HG02884 (cell line): ENCODE data around the gene DIP2A.
"Not testable (repeated sequence)": the region's sequence is repeated elsewhere in the genome, so short reads cannot be mapped to it uniquely, and the experiment has no call there.

ENCODE experiments used
- ATAC-seq: cut with Tn5 transposase; IDR thresholded peaks from one replicate; pipeline ENCODE4 v1.9.1; 2021; ENCODE audit warnings: mild to moderate bottlenecking, moderate library complexity; ENCODE audit not compliant: unreplicated experiment

The DIP2A gene

DNA sequence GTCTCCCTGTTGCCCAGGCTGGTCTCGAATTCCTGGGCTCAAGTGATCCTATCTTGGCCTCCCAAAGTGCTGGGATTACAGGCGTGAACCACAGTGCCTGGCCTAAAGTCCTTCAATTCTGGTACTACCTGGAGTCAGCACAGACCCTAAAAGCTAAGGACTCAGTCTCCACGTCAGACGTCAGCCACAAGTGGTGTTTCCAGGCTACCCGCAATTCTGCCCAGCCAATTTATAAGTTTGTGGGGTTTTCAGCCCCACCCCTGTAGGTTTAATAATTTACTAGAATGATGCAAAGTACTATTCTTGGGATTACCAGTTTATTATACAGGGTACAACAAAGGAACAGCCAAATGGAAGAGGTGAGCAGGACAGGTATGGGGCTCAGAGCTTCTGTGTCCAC is 10.6 kb upstream of the DIP2A start:
- ATAC-seq, result no peak

DNA sequence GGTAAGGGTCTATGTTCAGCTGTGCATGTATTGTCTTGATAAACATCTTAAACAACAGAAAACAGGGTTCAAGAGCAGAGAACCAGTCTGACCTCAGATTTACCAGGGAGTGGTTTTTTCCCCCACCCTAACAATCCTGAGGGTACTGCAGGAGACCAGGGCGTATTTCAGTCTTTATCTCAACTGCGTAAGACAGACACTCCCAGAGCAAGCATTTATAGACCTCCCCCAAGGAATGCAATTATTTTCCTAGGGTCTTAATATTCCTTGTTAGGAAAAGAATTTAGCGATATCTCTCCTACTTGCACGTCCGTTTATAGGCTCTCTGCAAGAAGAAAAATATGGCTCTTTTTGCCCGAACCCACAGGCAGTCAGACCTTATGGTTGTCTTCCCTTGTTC is 9.8 kb upstream of the DIP2A start:
- not testable (repeated sequence) for ATAC-seq

DNA sequence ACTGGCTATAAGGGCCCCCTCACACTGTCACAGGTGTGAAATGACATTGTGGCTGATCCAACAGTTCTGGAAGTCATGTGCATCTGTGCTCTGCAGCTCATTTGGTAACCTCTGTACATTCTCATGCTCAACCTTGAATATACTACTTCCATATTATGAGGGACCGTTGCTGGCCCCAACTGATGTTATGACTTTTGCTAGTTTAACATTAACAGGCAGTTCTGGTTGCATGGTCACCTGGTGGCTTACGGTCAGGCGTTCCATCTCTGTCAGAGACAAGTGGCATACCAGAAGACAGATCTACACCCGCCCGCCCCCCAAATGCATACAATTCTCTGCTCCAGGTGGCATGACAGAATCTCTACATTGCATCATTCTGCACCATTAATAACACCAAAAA is 6.0 kb upstream of the DIP2A start:
- no peak for ATAC-seq

DNA sequence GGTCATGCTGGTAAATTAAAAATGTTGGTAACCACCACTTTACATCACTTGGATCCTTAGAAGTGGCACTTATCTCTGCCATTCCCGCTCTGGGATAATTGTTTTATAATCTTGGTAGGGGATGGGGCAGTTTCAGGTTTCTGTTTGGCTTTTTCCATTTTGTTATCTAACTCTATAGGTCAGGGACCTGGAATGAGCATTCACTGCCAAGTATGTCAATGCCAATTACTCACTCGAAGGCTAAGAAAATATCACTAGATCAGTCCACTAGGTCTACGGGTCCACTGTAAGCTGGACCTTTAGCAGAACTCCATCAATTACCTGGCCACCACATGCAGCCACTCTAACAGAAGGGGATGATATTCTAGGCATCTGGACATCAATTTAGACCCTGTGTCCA is 4.5 kb upstream of the DIP2A start:
- ATAC-seq, result no peak

DNA sequence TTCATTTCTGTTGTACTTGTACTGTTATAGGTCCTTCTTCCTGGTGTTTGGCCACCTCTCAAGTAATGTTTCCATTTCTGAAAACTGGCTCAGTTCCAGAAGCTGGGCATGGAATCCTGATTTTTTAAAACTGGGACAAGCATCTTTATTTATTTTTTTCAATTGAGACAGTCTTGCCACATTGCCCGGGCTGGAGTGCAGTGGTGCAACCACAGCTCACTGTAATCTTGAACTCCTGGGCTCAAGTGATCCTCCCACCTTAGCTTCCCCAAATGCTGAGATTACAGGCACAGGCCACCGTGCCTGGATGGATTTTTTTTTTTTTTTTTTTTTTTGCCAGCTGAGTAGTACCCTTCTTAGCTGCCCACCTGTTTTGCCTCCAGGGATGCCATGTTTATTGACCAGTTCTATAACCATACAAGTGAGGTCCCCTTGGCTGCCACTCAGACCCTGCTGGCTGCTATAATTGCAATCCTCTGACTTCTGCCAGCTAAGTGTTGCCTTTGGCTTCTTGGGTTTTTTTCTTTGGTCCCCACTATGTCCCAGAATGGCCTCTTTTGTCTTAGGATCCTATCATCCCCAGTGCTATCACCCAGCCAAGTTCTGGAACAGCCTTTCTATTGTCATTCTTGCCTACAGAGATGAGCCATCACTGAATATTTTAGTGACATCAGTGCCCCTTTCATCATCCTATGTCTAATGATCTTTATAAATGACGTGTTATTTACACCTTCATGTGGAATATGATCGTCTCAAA is 3.9 kb upstream of the DIP2A start:
- ATAC-seq, result no peak

DNA sequence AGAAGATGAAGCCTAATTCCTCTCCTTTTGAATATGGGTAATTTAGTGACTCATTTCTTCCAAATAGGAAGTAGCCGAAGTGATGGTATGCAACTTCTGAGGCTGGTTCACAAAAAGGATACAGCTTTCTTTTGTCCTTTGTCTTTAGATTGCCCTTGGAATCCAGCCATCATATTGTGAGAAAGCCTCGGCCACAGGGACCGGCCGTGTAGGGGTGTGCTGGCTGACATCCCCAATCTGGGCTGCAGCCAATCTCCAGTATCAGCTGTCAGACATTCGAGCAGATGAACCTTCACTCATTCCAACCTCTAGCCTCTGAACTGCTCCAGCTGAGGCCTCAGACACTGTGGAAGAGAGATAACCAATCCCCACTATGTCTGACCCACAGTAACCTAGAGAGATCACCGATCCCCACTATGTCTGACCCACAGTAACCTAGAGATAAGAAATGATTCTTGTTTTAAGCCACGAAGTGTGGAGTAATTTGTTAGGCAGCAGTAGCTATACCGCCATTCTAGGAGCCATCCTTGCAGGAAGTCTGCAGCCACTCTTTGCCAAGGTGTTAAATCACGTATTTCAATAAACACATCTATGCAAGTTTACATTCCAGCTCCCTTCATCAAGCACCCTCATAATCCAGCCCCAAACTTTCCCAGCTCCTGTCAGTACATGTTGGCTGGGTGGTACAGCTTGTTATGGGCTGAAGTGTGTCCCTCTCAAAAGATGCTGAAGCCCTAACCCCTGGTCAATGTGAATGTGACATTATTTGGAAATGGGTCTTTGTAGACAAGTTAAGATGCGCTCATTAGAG is 2.9 kb upstream of the DIP2A start:
- ATAC-seq, result no peak

DNA sequence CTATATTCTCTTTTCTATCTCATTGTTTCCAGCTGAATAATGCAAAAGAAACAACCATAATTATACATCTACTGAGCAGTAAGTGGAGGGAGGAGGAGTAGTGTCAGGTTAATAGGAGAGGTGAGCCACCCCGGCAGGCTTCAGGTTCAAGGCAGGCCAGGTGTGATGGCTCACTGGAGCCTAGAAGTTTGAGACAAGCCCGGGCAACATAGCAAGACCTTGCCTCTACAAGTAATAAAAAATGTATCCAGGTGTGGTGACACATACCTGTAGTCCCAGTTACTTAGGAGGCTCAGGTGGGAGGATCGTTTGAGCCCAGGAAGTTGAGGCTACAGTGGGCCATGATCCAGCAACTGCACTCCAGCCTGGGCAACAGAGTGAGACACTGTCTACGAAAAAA is 1.9 kb upstream of the DIP2A start:
- no peak for ATAC-seq

DNA sequence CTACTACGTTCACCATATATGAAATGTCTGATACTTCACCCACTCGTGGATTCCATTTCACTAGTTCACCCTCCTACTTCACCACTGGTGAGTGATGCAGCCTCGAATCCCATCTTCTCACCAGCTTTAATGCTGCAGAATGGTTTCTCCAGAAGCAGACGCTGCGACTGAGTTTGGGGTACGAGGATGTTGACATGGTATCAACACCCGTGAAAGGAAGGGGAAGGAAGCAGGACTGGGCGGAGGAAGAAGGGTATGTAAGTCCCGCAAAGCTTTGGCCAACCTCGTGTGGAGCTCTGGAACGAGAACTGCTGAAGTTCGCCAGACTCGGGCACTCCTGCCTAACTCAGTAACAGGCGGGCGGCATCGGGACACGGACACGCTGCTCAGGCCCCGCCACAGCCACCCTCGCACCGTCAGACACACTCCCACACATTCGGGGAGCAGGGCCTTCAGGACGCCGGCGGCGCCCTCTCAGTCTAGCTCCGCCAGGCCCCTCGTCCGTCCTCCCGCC is 833 bp upstream of the DIP2A start:
- peak; percentile 13 for ATAC-seq

DNA sequence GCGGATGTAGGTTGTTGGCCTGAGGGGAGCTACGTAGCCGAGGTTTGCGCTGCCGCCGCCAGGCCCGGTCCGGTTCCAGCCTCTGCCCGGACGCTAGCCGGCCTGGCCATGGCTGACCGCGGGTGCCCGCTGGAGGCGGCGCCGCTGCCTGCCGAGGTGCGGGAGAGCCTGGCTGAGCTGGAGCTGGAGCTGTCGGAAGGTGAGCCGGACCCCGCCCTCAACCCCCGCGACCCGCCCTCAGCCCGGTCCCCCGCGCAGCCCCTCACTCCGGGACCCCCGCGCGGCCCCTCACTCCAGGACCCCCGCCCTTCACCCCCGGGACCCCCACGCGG is 299 bp downstream of the DIP2A start:
- no peak for ATAC-seq

DNA sequence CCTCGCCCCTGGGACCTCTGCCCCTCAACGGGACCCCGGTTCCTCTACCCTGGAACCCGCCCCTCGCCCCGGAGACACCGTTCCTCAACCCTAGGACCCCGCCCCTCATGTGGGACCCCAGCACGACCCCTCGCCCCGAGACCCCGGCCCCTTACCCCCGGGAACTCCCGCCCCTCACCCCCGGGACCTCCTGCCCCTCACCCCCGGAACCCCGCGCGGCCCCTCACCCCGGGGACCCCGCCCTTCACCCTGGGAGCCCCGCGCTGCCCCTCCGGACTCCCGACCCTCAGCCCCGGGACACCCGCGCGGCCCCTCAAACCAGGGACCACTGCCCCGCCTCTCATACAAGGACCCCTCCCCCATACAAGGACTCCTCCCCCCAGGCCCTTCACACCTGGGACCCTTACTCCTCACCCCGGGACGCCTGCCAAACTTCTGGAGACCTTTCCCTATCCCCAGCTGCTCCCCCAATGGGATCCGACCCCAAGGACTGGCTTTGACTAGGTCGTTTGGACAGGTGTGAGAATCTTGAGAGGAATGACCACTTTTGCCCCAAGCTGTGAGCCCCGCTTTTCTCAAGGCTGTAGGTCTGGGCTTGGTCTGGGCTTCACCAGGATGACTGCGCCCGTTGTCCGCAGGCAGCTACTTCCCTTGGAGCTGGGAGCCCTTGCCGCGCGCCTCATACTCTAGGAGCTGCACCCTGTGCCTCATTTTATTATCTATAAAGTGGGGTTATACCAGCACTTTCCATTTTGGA is 843 bp downstream of the DIP2A start:
- no peak for ATAC-seq

DNA sequence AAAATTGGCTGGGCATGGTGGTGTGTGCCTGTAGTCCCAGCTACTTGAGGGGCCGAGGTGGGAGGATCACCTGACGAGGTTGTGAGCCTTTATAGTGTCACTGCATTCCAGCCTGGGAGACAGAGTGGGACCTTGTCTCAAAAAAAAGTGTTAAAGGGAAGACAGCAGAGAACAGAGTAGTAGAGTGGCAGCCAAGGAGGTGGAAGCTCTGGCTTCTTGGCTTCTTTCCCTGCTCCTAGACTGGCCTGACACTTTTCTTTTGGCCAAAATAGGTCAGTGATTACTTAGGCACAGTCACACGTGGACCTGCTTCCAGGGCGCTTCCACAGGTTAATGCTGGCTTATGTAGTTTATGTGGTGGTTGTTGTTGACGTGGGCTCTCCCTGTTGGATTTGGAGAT is 3.2 kb downstream of the DIP2A start:
- no peak for ATAC-seq

DNA sequence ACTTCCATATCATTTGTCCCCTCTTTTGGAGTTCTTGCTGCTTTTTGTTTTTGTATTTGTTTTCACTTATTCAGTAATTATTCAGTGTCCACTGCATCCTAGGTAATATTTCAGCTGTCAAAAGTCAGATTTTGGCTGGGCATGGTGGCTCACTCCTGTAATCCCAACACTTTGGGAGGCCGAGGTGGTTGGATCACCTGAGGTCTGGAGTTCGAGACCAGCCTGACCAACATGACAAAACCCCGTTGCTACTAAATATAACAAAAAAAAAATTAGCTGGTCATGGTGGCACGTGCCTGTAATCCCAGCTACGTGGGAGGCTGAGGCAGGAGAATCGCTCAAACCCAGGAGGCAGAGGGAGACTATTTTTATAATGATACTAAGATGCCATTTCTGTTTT is 6.5 kb downstream of the DIP2A start:
- ATAC-seq, result not testable (repeated sequence)

DNA sequence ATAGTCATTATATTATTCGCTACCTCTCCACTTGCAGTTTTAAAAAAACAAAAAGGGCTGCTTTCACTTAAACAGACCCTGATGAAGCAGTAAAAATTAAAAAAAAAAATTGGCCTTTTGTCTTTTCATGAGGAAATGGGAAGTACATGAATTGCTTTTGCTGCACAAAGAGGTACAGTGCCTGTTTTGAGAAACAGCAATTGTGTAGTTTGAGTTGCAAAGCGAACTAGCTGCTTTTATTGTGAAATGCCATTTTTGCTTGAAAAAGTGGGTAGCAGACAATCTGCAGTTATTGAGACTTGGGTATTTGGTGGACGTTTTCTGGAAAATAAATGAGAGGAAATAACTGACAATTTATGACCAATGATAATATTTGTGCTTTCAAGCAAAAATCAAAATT is 7.0 kb downstream of the DIP2A start:
- ATAC-seq, result no peak

DNA sequence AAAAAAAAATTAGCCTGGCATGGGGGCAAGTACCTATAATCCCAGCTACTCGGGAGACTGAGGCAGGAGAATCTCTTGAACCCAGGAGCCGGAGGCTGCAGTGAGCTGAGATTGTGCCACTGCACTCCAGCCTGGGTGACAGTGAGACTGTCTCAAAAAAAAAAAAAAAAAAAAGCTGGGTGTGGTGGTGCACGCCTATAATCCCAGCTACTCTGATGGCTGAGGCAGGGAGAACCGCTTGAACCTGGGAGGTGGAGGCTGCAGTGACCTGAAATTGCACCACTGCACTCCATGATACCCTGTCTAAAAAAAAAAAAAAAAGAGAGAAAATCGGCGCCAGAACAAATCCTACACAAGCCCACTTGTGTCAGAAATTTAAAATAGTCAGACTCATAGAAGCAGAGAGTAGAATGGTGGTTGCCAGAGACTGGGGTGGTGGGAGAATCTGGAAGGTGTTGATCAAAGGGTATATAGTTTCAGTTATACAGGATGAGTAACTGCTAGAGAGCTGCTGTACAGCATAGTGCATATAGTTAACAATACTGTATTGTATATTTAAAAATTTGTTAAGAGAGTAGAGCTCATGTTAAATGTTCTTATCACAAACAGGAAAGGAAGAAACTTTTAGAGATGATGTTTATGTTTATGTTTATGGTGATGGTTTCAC is 9.6 kb downstream of the DIP2A start:
- ATAC-seq, result no peak

DNA sequence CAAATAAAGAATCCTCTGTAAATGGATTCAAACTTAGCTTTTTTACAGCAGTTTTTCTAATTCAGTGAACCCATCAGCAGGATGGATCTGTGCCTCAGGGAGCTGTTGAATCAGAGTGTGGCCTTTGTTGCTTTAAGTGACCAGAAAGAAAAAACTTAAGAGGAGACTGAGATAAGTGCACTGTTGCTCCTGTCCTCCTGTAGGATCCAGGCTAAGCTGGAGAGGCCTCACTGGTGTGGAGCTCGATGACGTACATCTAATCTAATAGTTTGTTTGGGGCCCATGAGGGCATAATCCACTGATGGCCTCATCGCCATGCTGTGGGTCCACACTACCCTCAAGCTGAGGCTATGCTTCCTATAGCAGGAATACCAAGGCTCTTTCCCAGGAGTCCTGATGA is 10.6 kb downstream of the DIP2A start:
- no peak for ATAC-seq

DNA sequence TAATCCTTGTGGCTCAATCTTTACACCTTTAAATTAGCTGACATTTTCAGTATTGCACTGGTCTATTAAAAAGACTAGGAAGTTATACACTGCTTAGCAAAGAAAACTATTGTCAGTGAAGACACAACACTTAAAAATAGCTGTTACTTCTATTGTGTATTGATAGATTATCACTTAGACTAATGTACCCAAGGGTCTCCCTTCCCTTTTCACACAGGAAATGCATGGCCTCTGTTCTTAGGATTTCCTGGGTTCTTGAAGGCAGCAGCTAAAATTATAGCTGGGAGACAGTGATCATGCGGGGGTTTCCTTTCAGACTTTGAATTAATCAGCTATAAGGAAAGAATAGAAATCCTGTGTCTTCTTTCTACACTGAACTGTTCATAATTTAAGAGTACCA is 12.8 kb downstream of the DIP2A start:
- ATAC-seq, result no peak

DNA sequence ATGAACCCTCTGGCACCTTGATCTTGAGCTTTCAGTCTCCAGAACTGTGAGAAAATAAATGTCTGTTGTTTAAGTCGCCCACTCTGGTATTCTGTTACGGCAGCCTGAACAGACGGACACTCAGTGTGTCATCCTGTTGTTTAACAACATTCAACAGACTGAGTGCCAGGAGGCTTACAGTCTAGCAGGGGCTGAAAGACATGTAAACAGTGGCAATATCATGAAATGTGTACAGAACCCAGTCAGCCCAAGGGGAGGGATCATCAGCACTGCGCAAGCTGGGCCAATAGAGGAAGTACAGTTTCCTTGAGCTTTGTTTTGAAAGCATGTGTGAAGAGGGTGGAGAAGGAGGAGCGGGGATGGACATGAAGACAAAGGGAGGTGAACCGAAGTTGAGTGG is 13.6 kb downstream of the DIP2A start:
- no peak for ATAC-seq

DNA sequence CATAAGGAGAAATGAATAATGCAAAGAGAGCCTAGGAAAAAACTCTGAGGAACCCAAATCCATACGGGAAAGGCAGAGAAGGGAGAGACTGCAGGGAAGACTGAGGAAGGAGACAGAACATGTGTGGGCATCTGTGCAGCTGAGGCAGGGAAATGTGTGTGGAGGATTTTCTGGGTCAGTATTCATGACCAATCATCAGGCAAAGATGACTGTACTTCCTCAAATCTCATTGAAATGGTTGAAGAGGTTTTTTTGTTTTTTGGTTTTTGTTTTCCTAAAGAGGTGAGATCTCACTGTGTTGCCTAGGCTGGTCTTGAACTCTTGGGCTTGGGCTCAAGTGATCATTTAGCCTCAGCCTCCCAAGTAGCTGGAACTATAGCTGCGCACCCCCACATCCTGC is 15.7 kb downstream of the DIP2A start:
- ATAC-seq, result no peak

DNA sequence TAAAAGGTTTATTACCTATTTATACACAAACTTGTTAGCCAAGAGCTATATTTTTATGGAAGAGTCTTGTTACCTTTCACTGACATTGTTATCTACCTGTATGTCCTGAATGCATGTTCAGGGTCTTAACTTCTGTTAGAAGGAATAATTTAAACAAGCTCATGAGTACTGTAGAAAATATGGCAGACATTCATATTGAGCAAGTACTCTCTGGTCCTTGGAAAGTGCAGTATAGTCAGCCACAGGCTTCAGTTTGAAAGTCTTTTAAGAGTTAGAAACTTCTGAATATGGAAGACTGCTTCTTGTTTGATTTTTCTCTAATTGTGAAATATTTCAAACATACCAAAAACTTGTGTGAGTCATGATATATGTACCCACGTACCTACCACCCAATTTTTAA is 16.6 kb downstream of the DIP2A start:
- no peak for ATAC-seq

DNA sequence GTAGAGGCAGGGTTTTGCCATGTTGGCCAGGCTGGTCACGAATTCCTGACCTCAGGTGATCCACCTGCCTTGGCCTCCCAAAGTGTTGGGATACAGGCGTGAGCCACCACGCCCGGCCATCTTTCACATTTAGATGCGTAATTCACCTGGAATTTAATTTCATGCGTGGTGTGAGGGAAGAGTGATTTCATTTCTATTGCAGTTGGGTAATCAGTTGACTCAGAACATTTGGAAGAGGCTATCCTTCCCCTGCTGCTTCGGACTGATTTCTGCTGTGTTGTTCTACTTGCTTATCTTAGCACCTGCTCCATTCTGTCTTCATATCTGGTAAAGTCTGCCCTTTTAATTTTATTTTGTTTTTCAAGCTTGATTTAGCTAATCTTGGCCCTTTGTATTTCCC is 19.1 kb downstream of the DIP2A start:
- no peak for ATAC-seq

DNA sequence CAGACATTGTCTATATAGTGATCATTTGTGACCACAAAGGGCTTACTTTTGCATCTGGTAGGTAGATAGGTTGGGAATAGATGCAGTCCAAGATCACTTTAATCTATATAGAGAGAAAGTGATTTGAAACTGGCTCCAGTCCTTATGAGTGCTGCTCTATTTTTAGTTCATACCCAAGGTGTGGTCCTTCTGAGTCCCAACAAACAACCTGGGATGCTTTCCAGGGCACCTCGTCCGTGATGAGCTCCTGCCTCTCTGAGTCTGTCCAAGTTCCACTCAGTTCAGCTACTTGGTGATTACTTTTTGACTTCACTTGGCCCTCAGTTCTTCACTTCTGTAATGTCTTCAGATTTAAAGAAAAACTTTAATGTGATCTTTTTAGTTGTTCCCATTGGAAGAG is 20.2 kb downstream of the DIP2A start:
- no peak for ATAC-seq
